Measurements from ENCODE around the gene SLC16A8. TPM values are rescaled to one million over a fixed set of nuclear protein-coding genes. Genes with fewer than 3 reads are reported as not detected.
"Not testable (repeated sequence)": the region's sequence is repeated elsewhere in the genome, so short reads cannot be mapped to it uniquely, and the experiment has no call there.

The SLC16A8 gene
- total and polyA plus RNA-seq, 9 of the 15 experiments (the other 6 are each of a cell fraction or from before 2014, with no cell fraction given), result not detected

DNA sequence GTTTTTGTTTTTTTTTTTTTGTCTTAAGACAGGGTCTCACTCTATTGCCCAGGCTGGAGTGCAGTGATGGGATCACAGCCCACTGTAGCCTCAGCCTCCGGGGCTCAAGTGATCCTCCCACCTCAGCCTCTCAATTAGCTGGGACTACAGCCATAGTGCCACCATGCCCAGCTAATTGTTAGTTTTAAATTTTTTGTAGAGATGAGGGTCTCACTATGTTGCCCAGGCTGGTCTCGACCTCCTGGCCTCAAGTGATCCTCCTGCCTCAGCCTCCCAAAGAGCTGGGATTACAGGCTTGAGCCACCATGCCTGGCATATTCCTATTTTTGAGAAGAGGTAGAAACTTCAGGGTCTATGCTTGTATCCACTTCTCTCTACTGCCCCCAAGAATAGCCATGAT, 34.8 kb upstream of the SLC16A8 start:
- H2AFZ ChIP-seq (ENCODE audit: low read depth, low read length); ATAC-seq; in situ Hi-C loops (cut with MboI); H3K27ac ChIP-seq (ENCODE audit: extremely low read depth, low read depth, low read length); H3K9me1 ChIP-seq (ENCODE audit: control insufficient read depth, insufficient read depth, low read length); H3K36me3 ChIP-seq (ENCODE audit: control insufficient read depth, insufficient read depth, low read length); CTCF ChIA-PET (ENCODE audit: low intra/inter-chr PET ratio); H3K79me2 ChIP-seq (ENCODE audit: control insufficient read depth, insufficient read depth, low read length); POLR2A ChIA-PET; FAIRE-seq; DNase-seq (ENCODE audit: extremely low read depth in 1 of 4, low spot score in 3 of 4); H3K9ac ChIP-seq (ENCODE audit: insufficient read depth in 1 of 2, low read depth in 2 of 2, low read length in 2 of 2); H4K20me1 ChIP-seq (replicated peaks; ENCODE audit: control insufficient read depth, insufficient read depth, low read length); H3K4me3 ChIP-seq; H3K9me3 ChIP-seq (replicated peaks; ENCODE audit: control insufficient read depth, insufficient read depth, low read depth, low read length); H3K4me2 ChIP-seq (ENCODE audit: insufficient read depth, low read length); BruUV-seq (replicated peaks); H3K27me3 ChIP-seq (ENCODE audit: control insufficient read depth in 2 of 2, insufficient read depth in 2 of 2, low read length in 2 of 2): not testable (repeated sequence)
- intact Hi-C loops (cut with micrococcal nuclease), result loop anchor here (10.0 kb wide), 1 partner anchor 86 kb away; the partner anchor contains the start of gene MAFF
- WGBS (ENCODE audit: insufficient coverage, low coverage, missing lambda C conversion rate), result 64% methylated on average over 2 of the region's 2 CpGs
- peak; percentile 81; the same call in 1 of the 2 replicates for TF ChIP-seq ZNF121 (CRISPR knock-in tag; conservative IDR thresholded peaks at IDR 0.05)
- peaks cover 0 to 32% of the 10 kb centered on the region in 2 experiments; a peak in 2 of 5 replicates for H3K4me1 ChIP-seq (replicated peaks in 1 of 2; ENCODE audit: control insufficient read depth in 2 of 2, insufficient read depth in 2 of 2, low read length in 2 of 2)

DNA sequence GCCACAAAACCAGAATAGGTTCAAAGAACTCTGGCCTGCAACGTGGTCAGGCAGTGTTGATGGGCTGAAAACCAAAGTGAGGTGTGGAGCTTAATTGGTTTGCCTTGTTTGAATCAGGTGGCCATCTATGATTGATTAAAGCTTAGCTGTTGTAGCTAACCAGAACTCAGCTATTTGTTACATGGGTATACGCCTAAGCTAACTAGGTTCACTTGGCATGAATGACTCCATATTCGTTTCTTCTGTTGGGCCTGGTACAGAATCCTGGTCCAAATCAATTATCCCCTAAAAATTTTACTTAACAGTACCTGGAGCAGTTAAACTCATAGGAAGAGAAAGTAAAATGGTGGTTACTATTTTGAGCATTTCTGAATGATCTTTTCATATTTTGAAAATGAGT, 34.2 kb upstream of the SLC16A8 start:
- WGBS (ENCODE audit: insufficient coverage, low coverage, missing lambda C conversion rate), result 52% methylated on average over 3 of the region's 3 CpGs
- Histone ChIP-seq H3K27ac (ENCODE audit: extremely low read depth, low read depth, low read length) (no peak overlapping the region), H3K79me2 (ENCODE audit: control insufficient read depth, insufficient read depth, low read length) (no peaks in the 10 kb centered on the region), H3K4me2 (ENCODE audit: insufficient read depth, low read length) (no peak overlapping the region), H4K20me1 (replicated peaks; ENCODE audit: control insufficient read depth, insufficient read depth, low read length) (no peaks in the 10 kb centered on the region), H3K9ac (ENCODE audit: insufficient read depth in 1 of 2, low read depth in 2 of 2, low read length in 2 of 2) (no peak overlapping the region), H3K27me3 (ENCODE audit: control insufficient read depth in 2 of 2, insufficient read depth in 2 of 2, low read length in 2 of 2) (no peaks in the 10 kb centered on the region), H3K9me3 (replicated peaks; ENCODE audit: control insufficient read depth, insufficient read depth, low read depth, low read length) (no peaks in the 10 kb centered on the region), H2AFZ (ENCODE audit: low read depth, low read length) (no peak overlapping the region), H3K4me3 (no peak overlapping the region), H3K4me1 (replicated peaks in 1 of 2; ENCODE audit: control insufficient read depth in 2 of 2, insufficient read depth in 2 of 2, low read length in 2 of 2) (peaks cover 0 to 32% of the 10 kb centered on the region in 2 experiments; a peak in 2 of 5 replicates), H3K36me3 (ENCODE audit: control insufficient read depth, insufficient read depth, low read length) (no peaks in the 10 kb centered on the region), H3K9me1 (ENCODE audit: control insufficient read depth, insufficient read depth, low read length) (no peaks in the 10 kb centered on the region)
- intact Hi-C loops (cut with micrococcal nuclease), result loop anchor here (10.0 kb wide), 1 partner anchor 87 kb away; the partner anchor contains the start of gene MAFF
- CTCF ChIA-PET (ENCODE audit: low intra/inter-chr PET ratio), result no interaction called here
- ATAC-seq, result no peak
- POLR2A ChIA-PET, result no interaction called here
- in situ Hi-C loops (cut with MboI), result no loop called here
- DNase-seq (ENCODE audit: extremely low read depth in 1 of 4, low spot score in 3 of 4), result no peak
- no TSS peak for BruUV-seq (replicated peaks)
- FAIRE-seq, result no peak
- TF ChIP-seq, protein P1, sequence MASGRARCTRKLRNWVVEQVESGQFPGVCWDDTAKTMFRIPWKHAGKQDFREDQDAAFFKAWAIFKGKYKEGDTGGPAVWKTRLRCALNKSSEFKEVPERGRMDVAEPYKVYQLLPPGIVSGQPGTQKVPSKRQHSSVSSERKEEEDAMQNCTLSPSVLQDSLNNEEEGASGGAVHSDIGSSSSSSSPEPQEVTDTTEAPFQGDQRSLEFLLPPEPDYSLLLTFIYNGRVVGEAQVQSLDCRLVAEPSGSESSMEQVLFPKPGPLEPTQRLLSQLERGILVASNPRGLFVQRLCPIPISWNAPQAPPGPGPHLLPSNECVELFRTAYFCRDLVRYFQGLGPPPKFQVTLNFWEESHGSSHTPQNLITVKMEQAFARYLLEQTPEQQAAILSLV (tag; IDR thresholded peaks at IDR 0.05), result no peak
- TF ChIP-seq, protein P2, sequence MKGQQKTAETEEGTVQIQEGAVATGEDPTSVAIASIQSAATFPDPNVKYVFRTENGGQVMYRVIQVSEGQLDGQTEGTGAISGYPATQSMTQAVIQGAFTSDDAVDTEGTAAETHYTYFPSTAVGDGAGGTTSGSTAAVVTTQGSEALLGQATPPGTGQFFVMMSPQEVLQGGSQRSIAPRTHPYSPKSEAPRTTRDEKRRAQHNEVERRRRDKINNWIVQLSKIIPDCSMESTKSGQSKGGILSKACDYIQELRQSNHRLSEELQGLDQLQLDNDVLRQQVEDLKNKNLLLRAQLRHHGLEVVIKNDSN (CRISPR knock-in tag; IDR thresholded peaks at IDR 0.05), result no peak
- no peak for TF ChIP-seq ZKSCAN8 (CRISPR knock-in tag; IDR thresholded peaks at IDR 0.05)
- TF ChIP-seq, protein P3, sequence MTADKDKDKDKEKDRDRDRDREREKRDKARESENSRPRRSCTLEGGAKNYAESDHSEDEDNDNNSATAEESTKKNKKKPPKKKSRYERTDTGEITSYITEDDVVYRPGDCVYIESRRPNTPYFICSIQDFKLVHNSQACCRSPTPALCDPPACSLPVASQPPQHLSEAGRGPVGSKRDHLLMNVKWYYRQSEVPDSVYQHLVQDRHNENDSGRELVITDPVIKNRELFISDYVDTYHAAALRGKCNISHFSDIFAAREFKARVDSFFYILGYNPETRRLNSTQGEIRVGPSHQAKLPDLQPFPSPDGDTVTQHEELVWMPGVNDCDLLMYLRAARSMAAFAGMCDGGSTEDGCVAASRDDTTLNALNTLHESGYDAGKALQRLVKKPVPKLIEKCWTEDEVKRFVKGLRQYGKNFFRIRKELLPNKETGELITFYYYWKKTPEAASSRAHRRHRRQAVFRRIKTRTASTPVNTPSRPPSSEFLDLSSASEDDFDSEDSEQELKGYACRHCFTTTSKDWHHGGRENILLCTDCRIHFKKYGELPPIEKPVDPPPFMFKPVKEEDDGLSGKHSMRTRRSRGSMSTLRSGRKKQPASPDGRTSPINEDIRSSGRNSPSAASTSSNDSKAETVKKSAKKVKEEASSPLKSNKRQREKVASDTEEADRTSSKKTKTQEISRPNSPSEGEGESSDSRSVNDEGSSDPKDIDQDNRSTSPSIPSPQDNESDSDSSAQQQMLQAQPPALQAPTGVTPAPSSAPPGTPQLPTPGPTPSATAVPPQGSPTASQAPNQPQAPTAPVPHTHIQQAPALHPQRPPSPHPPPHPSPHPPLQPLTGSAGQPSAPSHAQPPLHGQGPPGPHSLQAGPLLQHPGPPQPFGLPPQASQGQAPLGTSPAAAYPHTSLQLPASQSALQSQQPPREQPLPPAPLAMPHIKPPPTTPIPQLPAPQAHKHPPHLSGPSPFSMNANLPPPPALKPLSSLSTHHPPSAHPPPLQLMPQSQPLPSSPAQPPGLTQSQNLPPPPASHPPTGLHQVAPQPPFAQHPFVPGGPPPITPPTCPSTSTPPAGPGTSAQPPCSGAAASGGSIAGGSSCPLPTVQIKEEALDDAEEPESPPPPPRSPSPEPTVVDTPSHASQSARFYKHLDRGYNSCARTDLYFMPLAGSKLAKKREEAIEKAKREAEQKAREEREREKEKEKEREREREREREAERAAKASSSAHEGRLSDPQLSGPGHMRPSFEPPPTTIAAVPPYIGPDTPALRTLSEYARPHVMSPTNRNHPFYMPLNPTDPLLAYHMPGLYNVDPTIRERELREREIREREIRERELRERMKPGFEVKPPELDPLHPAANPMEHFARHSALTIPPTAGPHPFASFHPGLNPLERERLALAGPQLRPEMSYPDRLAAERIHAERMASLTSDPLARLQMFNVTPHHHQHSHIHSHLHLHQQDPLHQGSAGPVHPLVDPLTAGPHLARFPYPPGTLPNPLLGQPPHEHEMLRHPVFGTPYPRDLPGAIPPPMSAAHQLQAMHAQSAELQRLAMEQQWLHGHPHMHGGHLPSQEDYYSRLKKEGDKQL (CRISPR knock-in tag; IDR thresholded peaks at IDR 0.05; ENCODE audit: borderline replicate concordance), result no peak
- no peak for TF ChIP-seq CTBP1 (IDR thresholded peaks at IDR 0.05; ENCODE audit: borderline replicate concordance)
